Stomach smooth muscle (tissue), 2 donors: ENCODE results near the gene GPSM3.
"Not testable (repeated sequence)": the region's sequence is repeated elsewhere in the genome, so short reads cannot be mapped to it uniquely, and the experiment has no call there.

Experiments
- H3K27ac ChIP-seq: one replicate; pipeline ENCODE4 v1.7.0; 2013; ENCODE audit warnings: mild to moderate bottlenecking, low read length, inconsistent platforms
- H3K27me3 ChIP-seq, 2 donors: one replicate each; pipeline ENCODE4 v1.7.0; 2013; ENCODE audit warnings: low read length in 2 of 2; ENCODE audit not compliant: insufficient read depth in 2 of 2, control insufficient read depth in 1 of 2
- H3K36me3 ChIP-seq, 2 donors: one replicate each; pipeline ENCODE4 v1.7.0; 2013; ENCODE audit warnings: low read length in 2 of 2; ENCODE audit not compliant: control insufficient read depth in 2 of 2, insufficient read depth in 2 of 2
- H3K4me1 ChIP-seq: one replicate; pipeline ENCODE4 v1.7.0; 2013; ENCODE audit warnings: low read length; ENCODE audit not compliant: control insufficient read depth, insufficient read depth
- H3K4me3 ChIP-seq, 2 donors: one replicate each; pipeline ENCODE4 v1.7.0; 2013; ENCODE audit warnings: low read length in 2 of 2
- H3K9ac ChIP-seq, 2 donors: one replicate each; pipeline ENCODE4 v1.7.0; 2013; ENCODE audit warnings: low read length in 2 of 2, mild to moderate bottlenecking in 1 of 2
- H3K9me3 ChIP-seq, 2 donors: one replicate each; pipeline ENCODE4 v1.7.0; 2013; ENCODE audit warnings: low read length in 2 of 2; ENCODE audit not compliant: control insufficient read depth in 2 of 2
- donor health status: healthy.
- donor health status: Pancreatic carcinoma.

Gene GPSM3

GRCh38 chr6:32216998-32217397, 24.6 kb upstream of the GPSM3 start:
- Histone ChIP-seq H3K4me1 (no peaks in the 10 kb centered on the region), H3K36me3 (no peaks in the 10 kb centered on the region), H3K27me3 (peaks cover 0 to 4% of the 10 kb centered on the region in 2 donors), H3K4me3 (no peak overlapping the region), H3K27ac (no peak overlapping the region), H3K9me3 (no peaks in the 10 kb centered on the region), H3K9ac (no peak overlapping the region)

- H3K36me3 ChIP-seq: no peaks in the 10 kb centered on the region
These were observed 23.8 kb upstream of the GPSM3 start for GRCh38 chr6:32216285-32216684.

DNA sequence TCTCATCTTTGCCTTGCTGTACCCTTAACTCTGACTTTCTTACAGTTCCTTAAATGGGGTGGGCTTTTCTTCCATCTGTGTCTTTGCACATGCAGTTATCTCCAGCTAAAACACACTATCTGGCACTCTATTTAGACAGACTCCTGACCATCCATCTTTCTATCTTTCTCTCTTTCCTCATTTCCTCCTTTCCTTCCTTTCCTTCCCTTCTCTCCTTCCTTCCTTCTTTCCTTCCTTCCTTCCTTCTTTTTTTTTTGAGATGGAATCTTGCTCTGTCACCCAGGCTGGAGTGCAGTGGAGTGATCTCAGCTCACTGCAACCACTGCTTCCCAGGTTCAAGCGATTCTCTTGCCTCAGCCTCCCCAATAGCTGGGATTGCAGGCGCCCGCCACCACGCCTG, 23.2 kb upstream of the GPSM3 start:
- H3K9ac ChIP-seq: no peak overlapping the region
- no peaks in the 10 kb centered on the region for H3K9me3 ChIP-seq
- H3K27ac ChIP-seq: no peak overlapping the region
- no peaks in the 10 kb centered on the region for H3K4me1 ChIP-seq
- H3K27me3 ChIP-seq: no peaks in the 10 kb centered on the region
- no peaks in the 10 kb centered on the region for H3K36me3 ChIP-seq
- H3K4me3 ChIP-seq: no peak overlapping the region

More at GRCh38 chr6:32216285-32216684, 23.8 kb upstream of the GPSM3 start:
- Histone ChIP-seq H3K9ac (no peak overlapping the region), H3K9me3 (no peaks in the 10 kb centered on the region), H3K4me1 (no peaks in the 10 kb centered on the region), H3K4me3 (no peak overlapping the region), H3K27me3 (peaks cover 0 to 2% of the 10 kb centered on the region in 2 donors), H3K27ac (no peak overlapping the region)

- Histone ChIP-seq H3K4me3 (no peak overlapping the region), H3K9me3 (no peaks in the 10 kb centered on the region), H3K9ac (no peak overlapping the region), H3K27me3 (no peaks in the 10 kb centered on the region), H3K36me3 (no peaks in the 10 kb centered on the region), H3K4me1 (no peaks in the 10 kb centered on the region), H3K27ac (no peak overlapping the region)
These were observed 21.7 kb upstream of the GPSM3 start for GRCh38 chr6:32214126-32214525.

DNA sequence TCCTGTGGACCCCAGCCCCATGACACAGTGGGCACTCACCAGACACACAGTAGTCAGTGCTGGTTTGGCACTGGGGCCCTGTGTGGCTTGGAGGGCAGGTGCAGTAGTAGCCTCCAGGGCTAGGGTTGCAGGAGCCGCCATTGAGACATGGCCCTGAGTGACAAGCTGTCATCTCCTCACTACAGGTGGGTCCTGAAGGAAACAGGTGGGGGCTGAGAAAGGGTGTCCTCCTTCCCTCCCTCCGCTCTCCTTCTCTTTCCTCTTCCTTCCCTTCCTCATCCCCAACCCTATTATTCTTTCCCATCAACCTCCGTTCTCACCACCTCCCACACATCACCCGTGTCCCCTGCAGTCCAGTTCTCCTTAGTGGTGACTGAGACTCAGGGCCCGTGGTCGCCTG, 21.2 kb upstream of the GPSM3 start:
- no peak overlapping the region for H3K27ac ChIP-seq
- no peaks in the 10 kb centered on the region for H3K27me3 ChIP-seq
- no peaks in the 10 kb centered on the region for H3K4me1 ChIP-seq
- H3K9me3 ChIP-seq: no peaks in the 10 kb centered on the region
- H3K4me3 ChIP-seq: no peak overlapping the region
- no peaks in the 10 kb centered on the region for H3K36me3 ChIP-seq
- H3K9ac ChIP-seq: no peak overlapping the region

DNA sequence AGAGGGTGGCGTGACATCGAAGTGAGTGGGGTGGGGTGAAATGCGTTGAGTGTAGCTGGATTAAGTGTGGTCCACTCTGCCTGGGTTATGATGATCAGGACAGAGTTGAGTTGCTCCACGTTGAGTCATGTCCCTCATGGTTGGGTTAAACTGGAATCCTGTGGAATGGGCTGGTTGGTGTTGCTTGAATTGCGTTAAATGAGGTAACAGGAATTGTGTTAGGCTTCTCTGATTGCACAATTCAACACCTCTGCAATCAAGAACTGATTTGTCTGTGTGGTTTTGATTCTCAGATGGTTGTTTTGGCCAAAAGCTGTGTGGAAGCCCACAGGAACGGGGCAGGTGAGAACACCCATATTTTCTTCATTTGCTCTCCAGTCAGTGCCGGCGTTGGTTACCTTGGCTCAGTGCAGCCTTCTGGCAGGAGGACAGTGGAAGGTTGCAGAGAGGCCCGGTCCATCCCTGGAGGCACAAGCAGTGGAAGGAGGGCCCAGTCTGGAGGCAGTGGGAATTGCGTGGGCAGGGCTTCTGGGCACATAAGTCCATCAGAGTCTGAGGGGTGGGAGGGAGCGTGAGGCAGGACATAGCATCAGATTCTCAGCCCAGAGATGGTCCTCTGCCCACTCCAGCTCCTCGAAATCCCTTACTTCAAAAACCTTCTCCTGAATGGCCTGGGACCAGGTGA, 19.8 kb upstream of the GPSM3 start:
- Histone ChIP-seq H3K9me3 (no peaks in the 10 kb centered on the region), H3K36me3 (no peaks in the 10 kb centered on the region), H3K27ac (no peak overlapping the region), H3K4me3 (no peak overlapping the region), H3K27me3 (no peaks in the 10 kb centered on the region), H3K9ac (no peak overlapping the region), H3K4me1 (no peaks in the 10 kb centered on the region)

GRCh38 chr6:32211432-32211831, 19.0 kb upstream of the GPSM3 start:
- not testable (repeated sequence) for H3K4me3 ChIP-seq, H3K27ac ChIP-seq, H3K9ac ChIP-seq, H3K4me1 ChIP-seq, H3K27me3 ChIP-seq, H3K9me3 ChIP-seq, H3K36me3 ChIP-seq

DNA sequence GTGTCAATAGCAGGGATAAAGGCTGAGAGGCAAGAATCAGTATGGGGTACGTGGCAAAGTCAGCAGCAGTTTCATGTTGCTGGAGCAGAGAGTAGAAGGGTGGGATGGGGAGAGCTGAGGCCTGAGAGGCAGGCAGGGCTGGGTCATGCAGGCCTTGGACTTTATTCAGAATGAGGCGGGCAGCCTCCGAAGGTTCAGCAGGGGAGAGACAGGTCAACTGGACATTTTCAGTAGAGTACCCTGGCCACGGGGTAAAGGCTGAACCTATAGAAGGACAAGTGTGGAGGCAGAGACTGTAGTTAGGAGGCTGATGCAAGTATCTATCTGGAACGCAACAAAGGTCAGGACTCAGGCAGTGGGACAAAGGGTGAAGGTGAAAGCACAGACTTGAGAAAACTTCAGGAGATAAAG, 17.8 kb upstream of the GPSM3 start:
- Histone ChIP-seq H3K4me1 (no peaks in the 10 kb centered on the region), H3K27ac (no peak overlapping the region), H3K36me3 (no peaks in the 10 kb centered on the region), H3K9me3 (no peaks in the 10 kb centered on the region), H3K4me3 (no peak overlapping the region), H3K9ac (no peak overlapping the region), H3K27me3 (no peaks in the 10 kb centered on the region)

- H3K9me3 ChIP-seq: no peaks in the 10 kb centered on the region
- no peaks in the 10 kb centered on the region for H3K4me1 ChIP-seq
- H3K27me3 ChIP-seq: no peaks in the 10 kb centered on the region
- H3K9ac ChIP-seq: no peak overlapping the region
- H3K27ac ChIP-seq: no peak overlapping the region
- H3K4me3 ChIP-seq: no peak overlapping the region
- no peaks in the 10 kb centered on the region for H3K36me3 ChIP-seq
These were observed 16.6 kb upstream of the GPSM3 start for GRCh38 chr6:32208996-32209395.

- no peaks in the 10 kb centered on the region for H3K4me1 ChIP-seq
- no peak overlapping the region for H3K9ac ChIP-seq
- H3K36me3 ChIP-seq: no peaks in the 10 kb centered on the region
- H3K9me3 ChIP-seq: no peaks in the 10 kb centered on the region
- H3K27me3 ChIP-seq: peaks cover 4 to 12% of the 10 kb centered on the region in 2 donors
- no peak overlapping the region for H3K4me3 ChIP-seq
- no peak overlapping the region for H3K27ac ChIP-seq
These were observed 11.8 kb upstream of the GPSM3 start for GRCh38 chr6:32204268-32204715.

DNA sequence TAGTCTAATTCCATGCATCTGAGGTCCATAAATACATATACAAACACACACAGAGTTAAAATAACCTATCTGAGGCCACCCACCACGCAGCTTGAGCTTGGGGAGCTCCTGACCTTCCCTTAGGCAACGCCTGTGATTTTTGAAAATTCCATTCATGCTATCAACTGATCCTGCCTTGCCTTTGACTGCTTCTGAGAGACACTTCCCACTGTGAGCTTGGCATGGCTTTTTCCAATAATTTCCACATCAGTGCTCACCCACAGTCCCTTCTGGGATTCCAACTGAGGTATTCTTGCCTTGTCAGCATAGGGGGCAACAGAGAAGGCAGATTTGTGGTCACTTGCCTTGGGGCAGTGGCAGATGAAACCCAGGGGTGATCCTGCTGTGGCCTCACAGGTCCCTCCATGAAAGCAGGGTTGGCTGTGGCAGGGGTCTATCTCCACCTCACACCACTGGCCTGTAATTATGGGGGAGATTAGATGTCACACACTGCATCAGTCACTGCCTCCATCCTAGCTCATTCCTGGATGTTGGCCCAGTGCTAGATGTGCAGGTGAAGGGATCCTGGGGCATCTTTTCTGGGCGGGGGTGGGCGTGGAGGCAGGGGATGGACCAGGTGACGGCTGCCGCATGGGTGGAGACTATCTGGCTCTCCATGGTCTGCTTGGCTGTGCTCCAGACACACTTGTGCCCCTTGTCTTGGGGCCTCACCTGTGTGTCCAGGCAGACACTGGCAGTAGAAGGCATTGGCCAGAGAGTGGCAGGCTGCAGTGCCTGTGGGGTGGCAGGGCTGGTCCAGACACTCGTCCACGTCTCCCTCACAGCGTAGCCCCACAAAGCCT, 11.2 kb upstream of the GPSM3 start:
- peaks cover 4 to 12% of the 10 kb centered on the region in 2 donors for H3K27me3 ChIP-seq
- H3K36me3 ChIP-seq: no peaks in the 10 kb centered on the region
- H3K4me3 ChIP-seq: no peak overlapping the region
- H3K9ac ChIP-seq: no peak overlapping the region
- no peak overlapping the region for H3K27ac ChIP-seq
- no peaks in the 10 kb centered on the region for H3K9me3 ChIP-seq
- H3K4me1 ChIP-seq: no peaks in the 10 kb centered on the region
